Measurements from ENCODE around the gene RTN4R. TPM values are rescaled to one million over a fixed set of nuclear protein-coding genes. Genes with fewer than 3 reads are reported as not detected.
A peak's percentile ranks its signal among the peaks of the same experiment; 100 is the strongest.

Gene RTN4R
- total and polyA plus RNA-seq, 2 of the 13 experiments (the other 11 are each of a cell fraction or from before 2014, with no cell fraction given), result 0.22 to 0.77 TPM

GRCh38 chr22:20212754-20213699, 55.1 kb downstream of the RTN4R start:
- intact Hi-C loops (cut with micrococcal nuclease; ENCODE audit: unreplicated experiment) (no loop called here), in situ Hi-C loops (cut with HindIII; ENCODE audit: extremely low pct_ligation_motif_present, low pct_unique_long_range_greater_than_20kb) (no loop called here)
- WGBS (ENCODE audit: low lambda C conversion rate), result 11% methylated on average over 10 of the region's 27 CpGs
- FAIRE-seq, result no peak
- Histone ChIP-seq H3K4me1 (ENCODE audit: insufficient read depth, low read length) (no peaks in the 10 kb centered on the region), H3K4me2 (ENCODE audit: low read depth, low read length) (no peak overlapping the region), H3K79me2 (ENCODE audit: insufficient read depth, low read length) (no peaks in the 10 kb centered on the region), H4K20me1 (ENCODE audit: insufficient read depth, low read length) (no peaks in the 10 kb centered on the region), H2AFZ (ENCODE audit: low read length) (no peak overlapping the region), H3K27ac (ENCODE audit: extremely low read length, insufficient read depth, low read length) (no peak overlapping the region), H3K27me3 (ENCODE audit: control insufficient read depth in 1 of 2, insufficient read depth in 2 of 2, low read length in 2 of 2) (peaks cover 24 to 75% of the 10 kb centered on the region in 2 experiments; a peak in 4 of 5 replicates), H3K9ac (ENCODE audit: insufficient read depth, low read depth, low read length) (no peak overlapping the region), H3K4me3 (replicated peaks in 1 of 3; ENCODE audit: insufficient read depth in 1 of 3, low read depth in 2 of 3, low read length in 3 of 3) (no peak overlapping the region), H3K36me3 (replicated peaks in 1 of 2; ENCODE audit: control insufficient read depth in 1 of 2, insufficient read depth in 2 of 2, low read length in 2 of 2) (no peaks in the 10 kb centered on the region), H3K9me3 (ENCODE audit: low read length) (no peaks in the 10 kb centered on the region)
- DNase-seq (ENCODE audit: low spot score), result no peak
- no peak for ATAC-seq
- POLR2A ChIA-PET, result no interaction called here
- CTCF ChIA-PET (ENCODE audit: low intra/inter-chr PET ratio, low total read pairs), result no interaction called here
- BruUV-seq (replicated peaks), result no TSS peak
- TF ChIP-seq ZSCAN25 (CRISPR knock-in tag; IDR thresholded peaks at IDR 0.05), result peak; percentile 55; the same call in 1 of the 2 replicates
- peak; percentile 34; the same call in 1 of the 2 replicates for TF ChIP-seq ZBTB33 (CRISPR knock-in tag; IDR thresholded peaks at IDR 0.05)
- 0 out of 2 replicates have a peak, but pooled peaks have one; percentile 20 for TF ChIP-seq TBX2 (CRISPR knock-in tag; IDR thresholded peaks at IDR 0.05; ENCODE audit: borderline replicate concordance)
- TF ChIP-seq ELF1 (CRISPR knock-in tag; IDR thresholded peaks at IDR 0.05), result no peak

Data from HepG2 (cell line).